Mammary epithelial cell (primary cell): ENCODE measurements around the gene ZZZ3.

Experiments used
- EZH2 ChIP-seq: IDR thresholded peaks from 2 replicates; pipeline ENCODE4 v1.6.1; 2012; ENCODE audit warnings: low read length, inconsistent platforms, borderline replicate concordance
- TF ChIP-seq, protein P1 (sequence below), 2 donors: IDR thresholded peaks in 1 of 2; conservative IDR thresholded peaks in 1 of 2; 2 replicates each; pipeline ENCODE4 v1.5.1; 2011 to 2012; ENCODE audit warnings: inconsistent platforms in 2 of 2, low read length in 2 of 2, mild to moderate bottlenecking in 2 of 2, control low read depth in 1 of 2, low read depth in 1 of 2; ENCODE audit not compliant: insufficient read depth in 1 of 2; ENCODE audit errors: extremely low read depth in 1 of 2

- TF ChIP-seq, protein P1, sequence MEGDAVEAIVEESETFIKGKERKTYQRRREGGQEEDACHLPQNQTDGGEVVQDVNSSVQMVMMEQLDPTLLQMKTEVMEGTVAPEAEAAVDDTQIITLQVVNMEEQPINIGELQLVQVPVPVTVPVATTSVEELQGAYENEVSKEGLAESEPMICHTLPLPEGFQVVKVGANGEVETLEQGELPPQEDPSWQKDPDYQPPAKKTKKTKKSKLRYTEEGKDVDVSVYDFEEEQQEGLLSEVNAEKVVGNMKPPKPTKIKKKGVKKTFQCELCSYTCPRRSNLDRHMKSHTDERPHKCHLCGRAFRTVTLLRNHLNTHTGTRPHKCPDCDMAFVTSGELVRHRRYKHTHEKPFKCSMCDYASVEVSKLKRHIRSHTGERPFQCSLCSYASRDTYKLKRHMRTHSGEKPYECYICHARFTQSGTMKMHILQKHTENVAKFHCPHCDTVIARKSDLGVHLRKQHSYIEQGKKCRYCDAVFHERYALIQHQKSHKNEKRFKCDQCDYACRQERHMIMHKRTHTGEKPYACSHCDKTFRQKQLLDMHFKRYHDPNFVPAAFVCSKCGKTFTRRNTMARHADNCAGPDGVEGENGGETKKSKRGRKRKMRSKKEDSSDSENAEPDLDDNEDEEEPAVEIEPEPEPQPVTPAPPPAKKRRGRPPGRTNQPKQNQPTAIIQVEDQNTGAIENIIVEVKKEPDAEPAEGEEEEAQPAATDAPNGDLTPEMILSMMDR (conservative IDR thresholded peaks at IDR 0.05 in 1 of 2, IDR thresholded peaks at IDR 0.05 in 1 of 2; ENCODE audit: extremely low read depth in 1 of 2, insufficient read depth in 1 of 2, low read depth in 1 of 2, low read length in 2 of 2) = no peak
- TF ChIP-seq EZH2 = no peak
These were observed 15.0 kb upstream of the ZZZ3 start for GRCh38 chr1:77697441-77697840.
